ENCODE measurements around the gene GALNT13.

Gene GALNT13

DNA sequence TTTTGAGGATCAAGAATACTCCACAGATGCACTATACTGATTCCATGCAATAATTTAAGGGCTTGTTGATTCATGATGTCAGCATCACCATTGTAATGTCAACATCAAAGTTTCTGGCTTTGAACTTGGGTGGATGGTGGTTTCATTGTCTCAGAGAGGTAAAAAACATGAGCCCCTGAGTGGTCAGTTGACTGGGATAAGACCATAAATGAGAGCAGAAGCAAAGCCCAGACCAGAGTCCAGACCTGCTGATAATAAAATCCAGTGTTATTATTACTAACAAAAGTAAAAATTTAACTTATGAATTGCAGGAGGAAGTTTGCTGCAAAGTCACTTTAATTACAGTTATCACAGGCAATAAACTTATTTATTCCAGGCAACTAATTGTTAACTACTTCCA, 358.2 kb downstream of the GALNT13 start:
- DNase-seq = no peak

DNA sequence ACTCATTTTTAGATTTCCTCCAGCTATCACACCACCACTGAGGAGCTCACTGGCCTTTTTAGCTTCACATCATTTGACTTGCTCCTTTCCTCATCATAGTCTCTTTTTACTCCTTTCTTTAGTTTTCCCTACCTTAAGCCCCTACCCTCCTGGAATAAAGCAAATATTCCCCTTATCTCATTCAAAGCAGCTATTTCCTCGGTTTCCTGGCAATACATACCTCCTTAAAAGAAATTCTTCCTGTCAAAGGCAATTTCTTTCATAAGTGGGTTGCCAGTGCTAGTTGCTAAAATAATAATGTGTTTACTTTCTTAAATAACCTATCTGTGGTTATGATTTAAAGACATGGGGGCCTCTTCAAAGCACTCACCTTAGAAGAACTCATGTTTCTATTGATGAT, 359.3 kb downstream of the GALNT13 start:
- DNase-seq = no peak

- no peak for DNase-seq
These were observed 361.5 kb downstream of the GALNT13 start for GRCh38 chr2:154233231-154233630.

GRCh38 chr2:154238252-154238651, 366.5 kb downstream of the GALNT13 start:
- no peak for DNase-seq

- no peak for DNase-seq
These were observed 368.6 kb downstream of the GALNT13 start for GRCh38 chr2:154240316-154240715.

GRCh38 chr2:154240921-154241379, 369.2 kb downstream of the GALNT13 start:
- no peak for DNase-seq

GRCh38 chr2:154242687-154243086, 371.0 kb downstream of the GALNT13 start:
- DNase-seq = no peak

GRCh38 chr2:154243685-154244084, 372.0 kb downstream of the GALNT13 start:
- DNase-seq = no peak

GRCh38 chr2:154244932-154245331, 373.2 kb downstream of the GALNT13 start:
- DNase-seq = no peak

DNA sequence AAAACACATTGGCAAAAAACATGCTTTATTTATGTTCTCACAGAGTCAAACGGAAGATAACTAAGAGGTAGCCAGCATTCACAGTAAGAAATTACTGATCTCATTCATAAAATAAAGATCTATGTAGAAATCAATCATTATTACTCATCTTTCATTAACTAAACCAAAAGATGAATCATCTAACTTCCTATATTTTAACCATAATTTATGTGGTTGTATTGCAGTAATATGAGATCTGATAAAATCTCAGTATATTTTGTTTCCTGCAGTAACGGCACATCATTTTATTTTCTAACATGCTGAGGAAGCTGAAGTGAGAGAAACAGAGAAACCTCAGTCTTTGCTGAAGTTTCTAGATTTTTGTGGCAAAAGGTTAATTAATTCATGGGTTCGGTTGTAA, 375.8 kb downstream of the GALNT13 start:
- DNase-seq = no peak

DNA sequence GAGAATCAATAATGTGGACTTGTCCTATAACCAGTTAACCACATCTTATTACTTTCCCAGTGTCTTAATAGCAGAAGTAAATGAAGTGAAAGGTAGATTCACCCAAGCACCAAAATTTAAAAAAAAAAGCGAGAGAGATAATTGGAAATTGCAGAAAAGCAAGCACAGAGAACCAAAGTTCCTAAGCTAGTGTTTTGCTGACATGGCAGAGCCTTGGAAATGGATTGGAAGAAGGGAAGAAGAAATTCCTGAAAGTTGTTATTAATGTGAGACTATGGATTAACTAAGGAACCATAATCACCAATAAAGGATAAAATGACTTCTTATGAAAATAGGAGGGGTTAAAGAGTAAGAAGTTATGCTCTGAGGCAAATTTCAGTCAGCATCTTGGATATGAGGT, 384.4 kb downstream of the GALNT13 start:
- no peak for DNase-seq

DNA sequence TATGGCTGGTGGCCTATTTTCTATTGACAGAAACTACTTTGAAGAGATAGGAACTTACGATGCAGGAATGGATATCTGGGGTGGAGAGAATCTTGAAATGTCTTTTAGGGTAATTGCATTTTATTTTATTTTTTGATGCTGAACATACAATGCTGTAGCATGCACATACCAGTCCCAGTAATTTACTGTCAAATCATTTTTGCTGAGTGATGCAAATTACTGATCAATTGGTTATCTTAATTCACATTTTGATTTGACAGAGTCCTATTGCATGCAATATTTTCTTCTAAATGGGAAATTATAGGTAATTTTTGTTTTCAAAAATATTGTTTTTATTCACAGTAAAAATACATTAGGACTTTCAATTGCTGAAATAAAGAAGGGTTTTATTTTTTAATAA, 387.3 kb downstream of the GALNT13 start:
- DNase-seq = no peak

DNA sequence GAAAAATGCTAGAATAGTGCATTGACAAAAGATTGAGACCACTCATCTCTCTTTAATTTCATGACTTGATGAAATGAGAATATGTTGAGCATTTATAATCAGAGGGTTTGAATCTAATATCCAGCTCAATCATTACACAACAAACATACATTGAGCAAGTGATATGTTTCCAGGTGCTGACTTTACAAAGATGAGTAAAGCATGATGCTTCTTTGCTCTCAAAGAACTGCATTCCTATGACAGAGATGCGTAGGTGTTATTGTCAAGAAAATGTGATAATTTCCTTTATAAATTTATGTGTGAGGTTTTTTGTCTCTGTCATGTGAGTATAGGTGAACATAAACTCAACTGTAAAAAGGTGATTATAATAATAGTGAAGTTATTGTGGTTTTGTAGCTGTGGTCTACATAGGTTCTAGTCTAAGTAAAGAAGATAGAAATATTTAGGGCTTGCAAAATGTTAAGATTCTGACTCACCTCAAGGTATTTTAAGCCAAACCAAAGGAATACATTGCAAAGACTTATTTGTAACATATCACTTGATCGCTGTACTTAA, 389.8 kb downstream of the GALNT13 start:
- no peak for DNase-seq

- no peak for DNase-seq
These were observed 391.5 kb downstream of the GALNT13 start for GRCh38 chr2:154263206-154263605.

DNA sequence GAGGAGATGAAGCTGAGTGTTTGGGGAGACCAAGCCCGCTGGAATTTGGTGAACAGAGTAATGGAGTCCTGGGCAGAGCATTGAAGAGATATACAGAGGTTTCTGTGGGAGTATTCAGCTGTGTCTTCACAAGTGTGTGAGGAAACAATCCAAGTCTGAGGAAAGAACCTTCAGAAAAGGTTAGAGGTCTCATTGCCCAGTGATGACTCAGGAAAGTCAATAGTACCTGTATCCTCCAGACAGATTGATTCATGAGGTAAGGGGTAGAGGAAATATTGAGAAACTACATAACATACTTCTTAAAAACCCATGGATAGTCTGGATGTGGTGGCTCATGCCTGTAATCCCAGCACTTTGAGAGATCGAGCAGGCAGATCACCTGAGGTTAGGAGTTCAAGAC, 392.3 kb downstream of the GALNT13 start:
- no peak for DNase-seq

DNA sequence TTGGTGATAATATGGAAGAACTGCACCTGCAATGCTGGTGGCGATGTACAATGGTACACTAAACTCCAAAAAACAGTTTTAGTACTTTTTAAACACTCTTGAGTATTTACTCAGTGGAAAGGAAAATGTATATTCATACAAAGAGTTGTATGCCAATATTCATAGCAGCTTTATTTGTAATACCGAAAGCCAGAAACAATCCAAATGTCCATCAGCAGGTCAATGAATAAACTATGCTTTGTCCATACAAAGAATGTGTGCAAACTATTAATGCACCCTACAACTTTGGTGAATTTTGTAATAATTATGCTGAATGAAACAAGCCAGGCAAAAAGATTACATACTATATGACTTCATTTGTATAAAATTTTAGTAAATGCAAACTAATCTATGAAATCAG, 396.3 kb downstream of the GALNT13 start:
- no peak for DNase-seq

- no peak for DNase-seq
These were observed 408.8 kb downstream of the GALNT13 start for GRCh38 chr2:154280543-154280942.

DNA sequence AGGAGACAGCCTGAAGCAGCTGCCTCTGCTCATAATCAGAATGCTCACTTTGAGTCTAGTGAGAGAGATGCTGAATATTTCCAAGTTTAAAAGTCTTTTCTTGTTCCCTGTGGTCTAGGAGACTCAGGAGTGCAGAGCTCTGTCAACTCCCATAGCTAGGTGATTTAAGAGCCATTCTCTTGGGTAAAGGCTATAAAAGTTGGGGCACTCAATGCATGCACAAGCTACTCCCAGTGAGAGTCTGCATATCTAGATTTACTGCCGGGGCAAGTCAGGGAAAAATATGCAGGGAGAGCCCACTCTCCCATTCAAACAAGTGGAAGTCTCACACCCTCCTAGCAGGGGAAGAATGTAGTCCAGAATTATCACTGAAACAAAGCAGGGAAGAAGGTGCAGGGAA, 418.1 kb downstream of the GALNT13 start:
- no peak for DNase-seq

DNA sequence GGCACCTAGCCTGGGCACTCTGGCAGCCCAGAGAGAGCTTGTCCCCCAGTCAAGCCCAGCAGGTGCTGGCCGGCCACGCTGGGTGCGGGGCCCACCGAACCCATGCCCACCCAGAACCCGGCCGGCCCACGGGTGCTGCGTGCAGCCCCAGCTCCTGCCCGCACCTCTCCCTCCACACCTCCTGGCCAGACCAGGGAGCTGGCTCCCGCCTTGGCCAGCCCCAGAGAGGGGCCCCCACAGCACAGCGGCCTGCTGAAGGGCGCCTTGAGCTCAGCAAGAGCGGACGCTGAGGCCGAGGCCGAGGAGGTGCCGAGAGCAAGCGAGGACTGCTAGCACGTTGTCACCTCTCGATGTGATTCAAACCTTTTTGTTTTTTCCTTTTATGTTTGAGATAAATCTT, 419.8 kb downstream of the GALNT13 start:
- no peak for DNase-seq

- no peak for DNase-seq
These were observed 420.2 kb downstream of the GALNT13 start for GRCh38 chr2:154291927-154292326.

DNA sequence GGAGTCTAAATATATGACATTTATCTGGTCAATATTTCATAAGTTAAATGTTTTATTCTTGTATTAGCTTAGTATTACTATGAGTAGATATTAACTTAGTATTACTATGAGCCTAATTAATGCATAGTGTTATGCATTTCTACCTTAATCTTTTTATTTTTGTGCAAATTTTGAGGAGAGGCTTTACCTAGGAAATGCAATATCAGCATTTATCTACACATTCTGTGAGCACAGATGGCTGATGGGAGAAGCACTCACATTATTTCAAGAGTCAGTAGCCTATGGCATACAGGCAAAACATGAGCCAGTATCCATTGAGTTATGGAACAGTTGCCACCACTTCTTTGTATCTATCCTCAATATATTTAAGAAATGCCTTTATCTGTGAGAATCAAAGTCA, 422.1 kb downstream of the GALNT13 start:
- DNase-seq = no peak

DNA sequence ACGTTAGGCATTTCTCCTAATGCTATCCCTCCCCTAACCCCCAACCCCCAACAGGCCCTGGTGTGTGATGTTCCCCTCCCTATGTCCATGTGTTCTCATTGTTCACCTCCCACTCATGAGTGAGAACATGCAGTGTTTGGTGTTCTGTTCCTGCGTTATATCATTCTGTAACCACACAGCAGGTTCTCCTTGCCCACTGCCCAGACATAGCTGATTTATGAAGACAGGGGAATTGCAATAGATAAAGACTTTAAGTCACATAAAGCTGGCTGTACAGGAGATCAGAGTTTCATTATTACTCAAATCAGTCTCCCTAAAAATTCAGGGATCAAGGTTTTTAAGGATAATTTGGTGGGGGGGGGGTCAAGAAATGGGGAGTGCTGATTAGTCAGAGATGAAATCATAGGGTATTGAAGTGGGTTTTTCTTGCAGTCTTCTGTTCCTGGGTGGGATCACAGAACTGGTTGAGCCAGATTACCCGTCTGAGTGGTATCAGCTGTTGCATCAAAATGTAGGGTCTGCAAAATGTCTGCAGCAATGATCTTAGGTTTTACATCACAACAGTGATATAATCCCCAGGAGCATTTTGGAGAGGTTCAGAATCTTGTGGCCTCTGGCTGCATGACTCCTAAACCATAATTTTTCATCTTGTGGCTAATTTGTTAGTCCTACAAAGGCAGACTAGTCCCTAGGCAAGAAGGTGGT, 434.7 kb downstream of the GALNT13 start:
- DNase-seq = no peak

- no peak for DNase-seq
These were observed 435.3 kb downstream of the GALNT13 start for GRCh38 chr2:154307007-154307406.

DNA sequence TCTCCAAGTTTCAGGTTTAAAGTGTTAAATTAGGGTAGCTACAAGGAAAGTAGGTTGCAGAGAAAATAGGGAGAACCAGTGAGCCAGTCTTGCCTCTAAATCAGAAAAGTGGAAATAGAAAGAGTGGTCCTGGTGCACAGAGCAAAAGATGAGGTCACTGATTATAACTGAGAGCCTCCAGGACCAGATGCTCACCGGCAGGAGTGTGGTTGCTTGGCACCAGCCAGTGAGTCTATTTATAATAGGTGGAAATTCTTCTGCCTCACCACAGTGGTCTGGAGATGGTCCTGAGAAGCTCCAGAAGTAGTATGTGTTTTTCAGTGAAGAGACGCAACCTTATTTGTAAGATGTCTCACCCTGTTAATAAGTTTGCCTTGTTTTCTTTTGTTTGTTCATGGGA, 452.9 kb downstream of the GALNT13 start:
- no peak for DNase-seq

DNA sequence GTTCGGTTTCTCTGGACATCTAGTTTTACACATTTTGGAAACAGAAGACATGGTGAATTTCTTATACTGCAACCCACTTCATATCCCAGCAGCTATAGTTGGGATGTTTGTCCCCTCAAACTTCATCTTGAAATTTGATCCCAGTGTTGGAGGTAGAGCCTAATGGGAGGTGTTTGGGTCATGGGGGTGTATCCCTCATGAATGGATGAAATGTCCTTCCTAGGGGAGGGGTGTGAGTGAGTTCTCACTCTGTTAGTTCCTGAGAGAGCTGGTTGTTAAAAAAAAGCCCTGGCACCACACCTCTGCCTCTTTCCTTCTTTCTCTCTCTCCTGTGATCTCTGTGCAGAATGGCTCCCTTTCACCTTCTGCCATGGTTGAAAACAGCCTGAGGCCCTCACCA, 457.8 kb downstream of the GALNT13 start:
- no peak for DNase-seq
